Stimulated activated CD4-positive, alpha-beta T cell treated with anti-CD3 and anti-CD28 coated beads, TNF-alpha, amount 100 ng/mL, for 4 hours (primary cell): Measurements from ENCODE around the gene MED26.

Source experiments
- DNase-seq, 3 experiments: peaks; one replicate each; pipeline ENCODE4 v3.0.0-alpha.2; 2020; ENCODE audit warnings: low read depth in 3 of 3

The MED26 gene

GRCh38 chr19:16615808-16616207 lies 12.2 kb downstream of the MED26 start:
- no peak for DNase-seq

GRCh38 chr19:16614941-16615340 lies 13.1 kb downstream of the MED26 start:
- DNase-seq, result no peak

GRCh38 chr19:16613841-16614240 lies 14.2 kb downstream of the MED26 start:
- DNase-seq, result no peak

- DNase-seq, result no peak
These were observed 15.4 kb downstream of the MED26 start for GRCh38 chr19:16612636-16613035.

DNA sequence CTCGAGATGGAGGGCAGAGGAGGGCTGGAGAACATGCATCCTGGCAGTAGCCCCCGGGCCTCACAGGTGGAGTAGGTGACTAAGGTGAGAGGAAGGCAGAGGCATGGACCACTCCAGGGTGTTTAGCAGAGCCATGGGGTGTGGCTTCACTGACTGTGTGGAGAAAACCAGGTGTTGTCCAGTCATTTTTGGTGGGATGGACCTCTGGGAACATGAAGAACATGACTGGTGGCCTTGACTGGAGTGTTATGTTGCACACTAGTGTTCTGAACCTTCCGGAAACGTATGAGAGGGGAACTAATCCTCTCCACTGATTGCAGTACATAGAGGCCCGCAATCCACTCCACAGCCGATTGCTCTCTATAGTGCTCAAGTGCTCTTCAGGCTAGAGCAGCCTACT lies 16.9 kb downstream of the MED26 start:
- no peak for DNase-seq

GRCh38 chr19:16609511-16610200 lies 18.3 kb downstream of the MED26 start:
- no peak for DNase-seq

DNA sequence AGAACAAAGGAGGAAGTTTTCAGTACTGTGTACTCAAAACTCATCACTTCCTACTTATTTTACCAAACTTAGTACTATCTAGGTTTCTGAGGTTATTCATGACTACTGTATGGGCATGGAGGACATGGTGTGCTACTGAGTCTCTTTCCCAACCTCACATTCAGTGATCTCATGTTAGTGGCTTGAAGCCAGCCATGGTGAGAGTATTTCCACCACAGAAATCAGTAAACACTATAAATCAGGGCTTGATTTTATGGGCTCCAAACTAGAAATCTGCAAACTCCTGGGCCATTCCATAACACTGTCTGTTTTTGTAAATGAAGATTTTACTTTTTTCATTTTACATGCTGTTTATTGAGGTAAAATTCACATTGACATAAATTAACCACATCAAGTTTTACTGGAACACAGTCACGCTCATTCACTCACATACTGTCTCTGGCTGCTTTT lies 19.7 kb downstream of the MED26 start:
- no peak for DNase-seq

DNA sequence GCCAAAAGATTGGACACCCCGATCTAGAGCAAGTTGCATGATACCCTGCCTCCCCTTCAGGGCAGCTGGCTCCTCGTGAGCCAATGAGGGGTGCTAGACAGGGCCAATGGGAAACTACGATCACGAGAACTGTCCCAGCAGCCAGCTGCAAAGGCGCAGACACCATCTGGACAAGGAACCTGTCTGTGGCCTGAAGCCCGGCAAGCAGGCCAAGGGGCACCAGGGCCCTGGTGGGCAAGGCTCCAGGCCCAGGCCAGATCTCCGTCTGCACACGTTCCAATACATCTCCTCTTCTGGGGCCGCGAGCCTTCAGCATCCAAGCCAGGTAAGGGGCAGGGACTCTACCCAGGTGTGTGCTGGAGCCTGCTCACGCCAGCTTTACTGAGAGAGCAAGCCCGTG lies 20.2 kb downstream of the MED26 start:
- DNase-seq, result no peak

- DNase-seq, result no peak
These were observed 22.4 kb downstream of the MED26 start for GRCh38 chr19:16605553-16605994.

GRCh38 chr19:16605115-16605514 lies 22.9 kb downstream of the MED26 start:
- DNase-seq, result no peak

- no peak for DNase-seq
These were observed 23.4 kb downstream of the MED26 start for GRCh38 chr19:16604615-16605014.

DNA sequence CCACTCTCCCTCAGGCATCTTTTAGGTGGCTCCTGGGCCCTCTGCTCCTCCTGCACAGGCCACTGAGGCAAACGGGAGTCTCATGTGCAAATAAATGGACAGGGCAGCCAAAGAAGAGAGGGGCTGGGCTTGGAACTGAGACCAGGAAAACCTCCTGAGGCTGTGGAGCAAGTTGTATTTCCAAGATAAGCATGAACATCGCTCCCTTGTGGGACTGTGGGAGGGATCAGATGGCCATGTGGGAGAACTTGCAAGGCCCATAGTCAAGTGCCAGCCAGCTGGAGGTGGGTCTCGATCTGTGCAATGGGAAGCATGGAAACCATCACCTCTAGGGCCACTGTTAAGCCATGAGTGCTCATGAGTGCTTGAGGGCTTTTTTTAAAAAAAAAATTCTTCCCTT lies 24.9 kb downstream of the MED26 start:
- DNase-seq, result no peak

DNA sequence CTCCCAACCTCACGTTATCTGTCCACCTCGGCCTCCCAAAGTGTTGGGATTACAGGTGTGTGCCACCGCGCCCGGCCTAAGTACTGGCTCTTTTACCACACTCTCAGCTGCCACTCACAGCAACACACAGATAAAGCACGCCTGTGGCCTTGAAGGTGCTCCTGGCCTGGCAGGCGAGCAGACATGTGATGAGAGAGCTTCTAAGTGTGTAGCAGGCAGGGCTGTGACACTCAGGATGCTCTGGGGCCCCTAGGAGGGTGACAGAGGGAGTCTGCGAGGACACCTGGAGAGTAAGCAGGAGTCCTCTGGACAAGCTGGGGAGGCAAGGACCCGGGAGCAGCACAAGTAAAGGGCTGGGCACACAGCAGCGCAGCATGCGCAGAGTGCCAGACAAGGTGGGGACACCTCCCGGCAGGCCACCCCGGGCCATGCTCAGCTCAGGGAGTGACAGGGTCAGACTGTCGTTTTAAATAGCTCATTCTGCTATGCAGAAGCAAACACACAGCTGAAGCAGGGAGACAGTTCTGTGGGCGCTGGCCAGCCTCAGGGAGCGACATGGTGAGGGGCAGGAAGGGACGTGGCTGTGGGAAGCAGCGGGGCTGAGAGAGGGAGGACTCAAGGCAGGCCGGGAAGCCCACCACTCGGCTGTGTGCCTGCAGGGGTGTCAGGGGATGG lies 26.5 kb downstream of the MED26 start:
- DNase-seq, result no peak

DNA sequence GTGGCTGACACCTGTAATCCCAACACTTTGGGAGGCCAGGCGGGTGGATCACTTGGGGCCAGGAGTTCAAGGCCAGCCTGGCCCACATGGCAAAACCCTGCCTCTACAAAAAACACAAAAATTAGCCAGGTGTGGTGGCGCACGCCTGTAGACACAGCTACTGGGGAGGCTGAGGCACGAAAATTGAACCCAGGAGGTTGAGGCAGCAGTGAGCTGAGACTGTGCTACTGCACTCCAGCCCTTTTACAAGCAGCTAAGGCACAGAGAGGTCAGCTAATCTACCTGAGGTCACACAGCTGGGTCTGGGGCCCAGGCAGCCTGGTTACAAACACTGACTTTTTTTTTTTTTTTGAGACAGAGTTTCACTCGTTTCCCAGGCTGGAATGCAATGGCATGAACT lies 27.2 kb downstream of the MED26 start:
- no peak for DNase-seq

GRCh38 chr19:16599655-16600346 lies 28.2 kb downstream of the MED26 start:
- no peak for DNase-seq

GRCh38 chr19:16598848-16599247 lies 29.2 kb downstream of the MED26 start:
- no peak for DNase-seq

- no peak for DNase-seq
These were observed 31.6 kb downstream of the MED26 start for GRCh38 chr19:16596399-16596798.

- DNase-seq, result no peak
These were observed 32.9 kb downstream of the MED26 start for GRCh38 chr19:16595097-16595496.

- no peak for DNase-seq
These were observed 33.3 kb downstream of the MED26 start for GRCh38 chr19:16594681-16595091.

DNA sequence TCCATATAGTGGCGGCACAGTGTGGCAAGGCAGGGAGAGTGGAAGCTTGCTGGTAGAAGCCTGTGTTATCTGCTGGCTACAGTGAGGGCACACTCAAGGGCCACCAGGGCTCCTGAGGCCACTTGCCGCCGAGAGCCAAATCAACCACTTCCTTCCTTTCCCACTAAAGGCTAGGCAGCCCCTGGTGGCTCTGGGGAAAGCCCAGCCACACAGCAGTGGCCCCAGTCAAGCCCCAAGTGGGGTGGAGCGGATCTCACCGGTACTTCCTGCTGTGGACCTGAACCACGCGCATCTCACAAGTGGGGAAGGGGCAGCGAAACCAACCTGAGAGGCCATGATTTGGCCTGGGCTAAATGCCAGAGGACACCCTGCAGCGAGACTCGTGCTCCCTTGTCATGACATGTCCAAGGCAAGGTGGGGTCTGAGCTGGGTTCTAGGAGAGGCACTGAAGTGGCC lies 33.8 kb downstream of the MED26 start:
- DNase-seq, result no peak

DNA sequence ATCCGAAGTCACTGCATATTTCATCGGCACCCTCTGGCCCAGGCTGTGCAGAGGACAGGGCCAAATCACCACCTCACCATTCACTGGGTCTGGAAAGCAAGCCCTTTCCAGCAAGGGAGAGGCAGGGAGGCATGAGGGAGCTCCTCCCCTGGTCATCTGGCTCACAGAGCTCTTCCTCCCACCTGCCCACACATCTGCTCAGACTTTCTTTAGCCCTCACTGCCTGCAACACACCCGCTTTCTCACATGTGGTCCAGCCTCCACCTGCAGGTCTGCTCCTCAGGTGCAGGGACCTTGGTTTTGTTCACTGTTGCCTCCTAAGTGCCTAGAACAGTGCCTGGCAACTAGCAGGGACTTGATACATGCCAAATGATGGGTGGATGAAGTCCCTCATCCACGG lies 34.8 kb downstream of the MED26 start:
- no peak for DNase-seq

DNA sequence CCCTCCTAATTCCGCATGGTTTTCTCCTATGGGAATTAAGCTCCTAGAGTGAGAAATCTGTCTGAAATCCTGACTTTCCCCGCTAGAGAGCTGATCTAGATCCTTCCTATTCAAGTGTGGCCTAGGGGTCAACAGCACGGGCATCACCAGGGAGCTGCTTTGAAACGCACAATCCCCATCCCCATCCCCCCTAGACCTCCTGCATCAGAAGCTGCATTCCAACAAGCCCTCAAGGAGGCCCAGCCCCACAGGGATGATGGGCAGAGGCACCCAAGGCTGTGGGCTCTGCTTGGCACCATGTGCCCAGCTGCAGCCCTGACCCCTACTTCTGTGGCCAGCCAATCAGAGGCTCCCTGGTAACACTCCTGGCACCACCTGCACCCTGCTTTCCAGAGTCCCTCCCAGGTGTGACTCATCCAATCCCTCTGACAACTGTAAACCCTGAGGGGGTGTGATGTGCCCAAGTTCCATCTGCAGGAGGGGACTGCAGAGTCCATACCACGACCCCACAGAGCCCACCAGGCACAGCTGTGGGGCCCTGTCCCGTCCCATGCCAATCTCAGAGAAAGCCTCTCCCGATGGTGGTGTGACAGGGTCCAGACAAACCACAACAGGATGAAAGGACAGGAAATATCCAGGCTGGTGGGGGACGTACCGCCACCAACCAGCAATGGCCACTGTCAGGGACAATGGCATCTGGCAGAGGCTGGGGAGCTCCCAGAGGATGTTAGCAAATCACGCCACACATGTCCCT lies 36.0 kb downstream of the MED26 start:
- no peak for DNase-seq
